ENCODE results near the gene SERAC1. TPM values are rescaled to one million over a fixed set of nuclear protein-coding genes. Genes with fewer than 3 reads are reported as not detected.

The SERAC1 gene
- polyA plus RNA-seq, 1 experiment: 6.1 TPM

GRCh38 chr6:158068893-158069799, 98.9 kb downstream of the SERAC1 start:
- ChIA-PET POLR2A (no interaction called here), CTCF (interaction anchor here (1.0 to 4.4 kb wide), 7 partner anchors 14 to 162 kb away, joined by 3 to 21 read pairs (median 4); partner anchors contain the start of gene SYNJ2)
- Histone ChIP-seq H3K36me3 (ENCODE audit: control insufficient read depth, insufficient read depth, low read length) (peaks cover 26% of the 10 kb centered on the region), H3K4me3 (ENCODE audit: low read depth, low read length) (no peak overlapping the region), H3K27me3 (ENCODE audit: control insufficient read depth, insufficient read depth, low read length) (no peaks in the 10 kb centered on the region)
- no peak for DNase-seq (ENCODE audit: low read depth)
- TF ChIP-seq, protein P1, sequence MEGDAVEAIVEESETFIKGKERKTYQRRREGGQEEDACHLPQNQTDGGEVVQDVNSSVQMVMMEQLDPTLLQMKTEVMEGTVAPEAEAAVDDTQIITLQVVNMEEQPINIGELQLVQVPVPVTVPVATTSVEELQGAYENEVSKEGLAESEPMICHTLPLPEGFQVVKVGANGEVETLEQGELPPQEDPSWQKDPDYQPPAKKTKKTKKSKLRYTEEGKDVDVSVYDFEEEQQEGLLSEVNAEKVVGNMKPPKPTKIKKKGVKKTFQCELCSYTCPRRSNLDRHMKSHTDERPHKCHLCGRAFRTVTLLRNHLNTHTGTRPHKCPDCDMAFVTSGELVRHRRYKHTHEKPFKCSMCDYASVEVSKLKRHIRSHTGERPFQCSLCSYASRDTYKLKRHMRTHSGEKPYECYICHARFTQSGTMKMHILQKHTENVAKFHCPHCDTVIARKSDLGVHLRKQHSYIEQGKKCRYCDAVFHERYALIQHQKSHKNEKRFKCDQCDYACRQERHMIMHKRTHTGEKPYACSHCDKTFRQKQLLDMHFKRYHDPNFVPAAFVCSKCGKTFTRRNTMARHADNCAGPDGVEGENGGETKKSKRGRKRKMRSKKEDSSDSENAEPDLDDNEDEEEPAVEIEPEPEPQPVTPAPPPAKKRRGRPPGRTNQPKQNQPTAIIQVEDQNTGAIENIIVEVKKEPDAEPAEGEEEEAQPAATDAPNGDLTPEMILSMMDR (IDR thresholded peaks at IDR 0.05; ENCODE audit: insufficient read depth, low read depth, low read length): no peak

- Histone ChIP-seq H3K4me3 (ENCODE audit: low read depth, low read length) (no peak overlapping the region), H3K36me3 (ENCODE audit: control insufficient read depth, insufficient read depth, low read length) (peaks cover 31% of the 10 kb centered on the region), H3K27me3 (ENCODE audit: control insufficient read depth, insufficient read depth, low read length) (no peaks in the 10 kb centered on the region)
- DNase-seq (ENCODE audit: low read depth): no peak
- TF ChIP-seq, protein P1 (IDR thresholded peaks at IDR 0.05; ENCODE audit: insufficient read depth, low read depth, low read length): no peak
- ChIA-PET CTCF (interaction anchor here (1.5 to 1.8 kb wide), 2 partner anchors 14 to 37 kb away, joined by 3 to 4 read pairs; no protein-coding TSS in a partner anchor), POLR2A (no interaction called here)
Measured at GRCh38 chr6:158068156-158068892, 99.7 kb downstream of the SERAC1 start.

DNA sequence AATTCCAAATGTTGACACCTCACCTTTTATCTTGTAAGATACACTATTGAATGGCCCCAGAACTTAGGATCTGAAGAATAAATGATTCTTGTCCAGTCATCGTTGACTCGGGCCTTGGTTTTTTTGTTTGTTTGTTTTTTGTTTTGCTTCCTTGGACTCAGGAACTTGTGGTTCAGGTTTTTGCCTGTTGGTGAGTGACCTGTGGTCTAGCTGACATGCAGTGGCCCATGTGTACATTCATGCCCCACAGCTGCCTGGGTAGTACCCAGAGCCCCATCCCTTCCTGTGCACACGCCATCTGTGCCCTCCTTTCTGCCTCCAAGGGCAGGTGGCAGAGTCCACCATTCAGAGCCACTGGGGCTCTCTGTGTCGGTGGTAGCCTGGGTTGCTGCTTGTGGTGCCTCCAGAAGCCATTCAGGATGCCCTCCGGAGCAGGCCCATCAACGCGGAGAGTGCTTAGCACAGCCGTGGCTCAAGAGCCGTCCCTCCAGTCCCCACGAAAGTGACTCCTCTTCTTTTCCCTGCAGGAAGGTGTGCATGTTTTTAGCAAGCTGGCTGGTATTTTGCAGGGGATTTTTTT, 100.5 kb downstream of the SERAC1 start:
- POLR2A ChIA-PET: no interaction called here
- H3K27me3 ChIP-seq (ENCODE audit: control insufficient read depth, insufficient read depth, low read length): no peaks in the 10 kb centered on the region
- CTCF ChIA-PET: interaction anchor here (1.8 kb wide), 1 partner anchor 13 kb away, joined by 4 read pairs; no protein-coding TSS in a partner anchor
- TF ChIP-seq, protein P1 (IDR thresholded peaks at IDR 0.05; ENCODE audit: insufficient read depth, low read depth, low read length): no peak
- no peak overlapping the region for H3K4me3 ChIP-seq (ENCODE audit: low read depth, low read length)
- no peak for DNase-seq (ENCODE audit: low read depth)
- H3K36me3 ChIP-seq (ENCODE audit: control insufficient read depth, insufficient read depth, low read length): peaks cover 31% of the 10 kb centered on the region

GRCh38 chr6:158066136-158066781, 101.8 kb downstream of the SERAC1 start:
- H3K4me3 ChIP-seq (ENCODE audit: low read depth, low read length): no peak overlapping the region
- CTCF ChIA-PET: no interaction called here

More at GRCh38 chr6:158066136-158066781, 101.8 kb downstream of the SERAC1 start:
- TF ChIP-seq, protein P1 (IDR thresholded peaks at IDR 0.05; ENCODE audit: insufficient read depth, low read depth, low read length): no peak
- DNase-seq (ENCODE audit: low read depth): no peak
- POLR2A ChIA-PET: no interaction called here
- no peaks in the 10 kb centered on the region for H3K27me3 ChIP-seq (ENCODE audit: control insufficient read depth, insufficient read depth, low read length)
- H3K36me3 ChIP-seq (ENCODE audit: control insufficient read depth, insufficient read depth, low read length): peaks cover 36% of the 10 kb centered on the region
